CD4-positive, alpha-beta T cell treated with Interleukin-4 for 4 hours (primary cell): ENCODE data around the gene VPS45.
"Not testable (repeated sequence)": the region's sequence is repeated elsewhere in the genome, so short reads cannot be mapped to it uniquely, and the experiment has no call there.

Experiments
- DNase-seq: peaks from one replicate; pipeline ENCODE4 v3.0.0-alpha.2; 2020

VPS45 gene

GRCh38 chr1:150135400-150135799 is 67.8 kb downstream of the VPS45 start:
- not testable (repeated sequence) for DNase-seq

DNA sequence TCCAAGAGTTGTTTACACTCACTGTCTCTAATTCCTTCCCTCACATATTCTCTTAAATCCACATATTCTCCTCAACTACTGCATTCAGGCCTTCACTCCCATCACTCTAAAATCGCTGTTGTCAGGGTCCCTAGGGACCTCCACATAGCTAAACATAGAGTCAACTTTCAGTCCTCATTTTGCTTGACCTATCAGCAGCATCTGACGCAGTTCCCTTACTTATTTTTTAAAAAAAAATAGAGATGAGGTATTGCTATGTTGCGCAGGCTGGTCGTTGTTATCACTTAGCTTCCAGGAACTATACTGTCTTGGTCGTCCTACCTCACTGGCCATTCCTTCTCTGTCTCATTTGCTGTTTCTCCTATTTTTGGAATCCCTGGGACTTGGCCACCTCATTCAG is 70.5 kb downstream of the VPS45 start:
- no peak for DNase-seq

DNA sequence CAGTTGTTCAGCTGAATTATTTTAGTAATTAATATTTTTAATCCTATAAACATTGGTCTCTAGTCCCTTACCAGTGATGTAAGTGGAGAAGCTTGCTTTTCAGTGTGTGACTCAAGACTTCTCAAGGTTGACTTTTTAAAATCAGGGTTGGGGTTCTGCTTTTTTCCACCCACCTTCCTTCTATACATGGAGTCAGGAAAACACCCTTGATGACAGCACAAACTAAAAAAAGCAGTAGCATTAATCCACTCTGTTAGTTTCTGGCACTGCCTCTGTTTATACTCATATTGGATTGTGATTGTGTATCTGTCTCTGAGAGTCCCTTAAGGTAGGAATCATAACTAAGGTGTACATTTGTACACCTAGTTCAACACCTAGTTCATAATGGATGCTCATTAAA is 73.9 kb downstream of the VPS45 start:
- no peak for DNase-seq

DNA sequence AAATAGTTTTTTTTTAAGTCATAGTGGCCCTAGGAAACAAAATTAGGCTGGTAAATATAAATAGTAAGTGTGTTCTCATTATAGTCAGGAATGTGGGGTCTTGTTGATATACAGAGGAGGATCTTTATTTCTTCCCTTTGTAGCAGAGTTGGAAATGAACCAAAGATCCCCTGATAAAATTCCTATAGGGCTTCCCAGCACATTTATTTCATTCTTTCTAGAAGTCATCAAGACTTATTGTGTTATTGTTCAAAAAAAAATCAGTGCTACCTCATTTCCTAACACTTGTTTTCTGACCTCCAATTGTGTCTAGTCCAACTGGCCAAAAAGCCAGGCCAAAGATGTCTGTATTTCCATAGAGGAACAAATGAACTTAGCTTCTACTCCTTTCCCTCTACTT is 74.5 kb downstream of the VPS45 start:
- no peak for DNase-seq

- DNase-seq: no peak
These were observed 77.0 kb downstream of the VPS45 start for GRCh38 chr1:150144606-150145005.

DNA sequence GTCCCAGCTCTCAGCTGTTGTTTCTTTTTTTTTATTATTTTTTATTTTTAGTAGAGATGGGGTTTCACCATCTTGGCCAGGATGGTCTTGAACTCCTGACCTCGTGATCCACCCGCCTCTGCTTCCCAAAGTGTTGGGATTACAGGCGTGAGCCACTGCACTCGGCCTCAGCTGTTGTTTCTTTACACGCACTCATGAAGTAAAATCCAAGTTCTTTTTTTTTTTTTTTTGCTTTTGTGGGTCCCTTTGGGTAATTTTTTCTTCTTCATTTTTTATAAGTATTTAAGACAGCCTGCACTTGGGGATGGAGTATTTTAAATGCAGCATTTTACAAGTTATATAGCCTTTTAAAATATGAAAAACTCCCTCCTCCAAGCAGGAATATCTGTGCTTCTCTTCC is 78.4 kb downstream of the VPS45 start:
- not testable (repeated sequence) for DNase-seq

DNA sequence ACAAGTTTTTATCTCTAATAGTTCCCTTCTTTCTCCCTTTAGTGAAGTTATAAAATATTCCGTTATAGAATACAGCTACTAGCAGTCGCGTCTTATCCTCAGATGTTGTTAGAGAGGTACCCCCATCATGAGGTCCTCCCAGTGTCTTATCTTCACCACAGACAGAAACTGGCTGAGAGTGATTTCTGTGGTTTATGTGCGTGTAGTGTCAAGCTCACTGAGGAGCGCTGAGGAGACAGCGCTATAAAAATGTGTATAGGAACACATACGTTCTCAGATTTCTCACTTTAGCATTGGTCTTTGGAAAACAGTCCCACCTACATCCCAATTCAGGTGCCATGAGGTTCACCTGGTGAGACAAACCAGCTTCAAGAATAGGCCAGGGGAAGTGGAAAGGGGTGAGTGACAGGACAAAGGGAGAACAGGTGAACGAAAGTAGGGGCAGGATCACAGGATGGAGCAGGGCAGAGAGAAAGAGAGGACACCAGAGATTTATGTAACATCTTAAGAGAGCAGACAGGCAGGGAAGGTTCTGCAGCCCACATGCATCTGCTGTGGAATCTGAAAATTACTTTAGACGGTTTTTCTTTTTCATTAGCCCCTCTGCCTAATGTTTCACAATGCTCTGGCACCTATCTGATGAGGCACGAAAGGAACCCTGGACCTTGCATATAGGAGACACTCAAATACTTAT is 79.4 kb downstream of the VPS45 start:
- no peak for DNase-seq

GRCh38 chr1:150148837-150149270 is 81.3 kb downstream of the VPS45 start:
- DNase-seq: no peak

GRCh38 chr1:150149271-150150132 is 81.9 kb downstream of the VPS45 start, which contains the start of gene PLEKHO1:
PLEKHO1 (plus strand) TSS chr1:150149916; CDS start chr1:150150258, 342 bp downstream.
- DNase-seq: peak; percentile 88

GRCh38 chr1:150150133-150151021 is 82.8 kb downstream of the VPS45 start:
- DNase-seq: no peak

DNA sequence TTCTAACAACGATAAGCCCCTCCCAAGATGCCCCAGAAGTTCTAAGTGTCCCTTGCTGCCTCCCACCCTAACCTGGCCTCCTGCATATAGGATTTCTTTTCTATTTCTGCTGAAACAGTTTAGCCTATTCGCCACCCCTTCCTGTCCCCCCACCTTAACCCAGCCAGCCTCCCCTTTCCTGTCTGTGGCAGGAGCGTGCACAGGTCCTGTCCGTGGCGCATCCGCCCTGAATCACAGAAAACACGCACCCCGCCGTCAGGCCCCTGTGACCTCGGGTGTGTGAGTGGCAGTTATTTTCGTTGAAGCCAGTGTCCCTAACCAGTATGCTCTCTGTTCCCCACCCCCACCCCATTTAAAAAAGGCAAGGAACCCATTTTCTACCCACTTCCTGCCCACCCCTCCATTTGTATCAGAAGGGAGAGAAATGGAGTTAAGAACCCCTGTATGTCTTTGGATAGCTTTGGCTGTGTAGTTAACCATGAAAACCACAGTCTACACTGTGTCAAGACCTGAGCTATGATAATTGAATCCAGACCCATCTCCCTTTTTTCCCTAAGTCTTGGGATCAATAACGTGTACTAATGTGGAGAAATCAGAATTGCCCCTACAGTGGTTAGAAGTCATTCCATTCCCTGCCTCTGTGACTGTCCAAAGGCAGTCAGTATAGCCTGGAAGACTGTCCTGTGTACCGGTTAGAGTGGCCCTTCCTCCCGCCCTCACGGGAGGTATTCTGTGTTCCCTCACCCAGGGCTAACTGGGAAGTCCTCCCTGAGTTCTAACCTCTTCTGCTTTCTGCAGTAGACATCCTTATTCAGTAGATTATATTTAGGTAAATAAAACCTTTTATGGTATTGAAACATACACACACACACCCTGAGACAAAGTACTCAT is 84.0 kb downstream of the VPS45 start:
- peak; percentile 88 for DNase-seq

- no peak for DNase-seq
These were observed 84.6 kb downstream of the VPS45 start for GRCh38 chr1:150152182-150152536.

GRCh38 chr1:150152772-150153456 is 85.3 kb downstream of the VPS45 start:
- no peak for DNase-seq

GRCh38 chr1:150154143-150154542 is 86.6 kb downstream of the VPS45 start:
- no peak for DNase-seq

DNA sequence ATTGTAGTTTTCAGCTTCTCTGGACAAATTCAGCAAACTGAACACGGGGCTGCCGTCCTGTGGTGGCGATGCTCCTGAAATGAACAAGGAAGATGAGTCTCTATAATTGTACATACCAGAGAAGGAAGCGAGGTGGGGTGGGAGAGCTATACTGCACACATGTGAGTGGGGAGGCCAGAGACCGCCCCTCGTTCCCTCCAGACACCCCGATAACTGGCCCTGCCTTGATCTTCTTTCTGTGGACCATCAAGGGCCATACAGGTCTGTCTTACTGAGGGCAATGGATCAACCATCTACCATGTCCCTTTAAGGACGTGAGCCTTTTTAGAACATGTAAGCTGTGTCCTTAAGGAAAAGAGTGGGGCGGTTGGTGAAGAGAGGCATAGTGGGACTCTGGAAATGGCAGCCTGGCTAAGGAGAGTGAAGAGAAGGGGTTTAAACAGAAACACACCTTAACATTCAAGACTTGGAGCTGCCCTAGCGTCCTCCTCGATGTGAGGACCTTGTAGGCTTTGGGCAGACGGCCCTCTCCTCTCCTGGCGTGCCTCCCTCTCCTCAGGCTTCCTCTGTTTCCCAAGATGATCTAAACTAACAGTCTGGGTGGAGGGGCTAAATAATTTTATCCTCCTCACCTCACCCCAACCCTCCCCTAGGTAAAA is 88.0 kb downstream of the VPS45 start:
- no peak for DNase-seq

DNA sequence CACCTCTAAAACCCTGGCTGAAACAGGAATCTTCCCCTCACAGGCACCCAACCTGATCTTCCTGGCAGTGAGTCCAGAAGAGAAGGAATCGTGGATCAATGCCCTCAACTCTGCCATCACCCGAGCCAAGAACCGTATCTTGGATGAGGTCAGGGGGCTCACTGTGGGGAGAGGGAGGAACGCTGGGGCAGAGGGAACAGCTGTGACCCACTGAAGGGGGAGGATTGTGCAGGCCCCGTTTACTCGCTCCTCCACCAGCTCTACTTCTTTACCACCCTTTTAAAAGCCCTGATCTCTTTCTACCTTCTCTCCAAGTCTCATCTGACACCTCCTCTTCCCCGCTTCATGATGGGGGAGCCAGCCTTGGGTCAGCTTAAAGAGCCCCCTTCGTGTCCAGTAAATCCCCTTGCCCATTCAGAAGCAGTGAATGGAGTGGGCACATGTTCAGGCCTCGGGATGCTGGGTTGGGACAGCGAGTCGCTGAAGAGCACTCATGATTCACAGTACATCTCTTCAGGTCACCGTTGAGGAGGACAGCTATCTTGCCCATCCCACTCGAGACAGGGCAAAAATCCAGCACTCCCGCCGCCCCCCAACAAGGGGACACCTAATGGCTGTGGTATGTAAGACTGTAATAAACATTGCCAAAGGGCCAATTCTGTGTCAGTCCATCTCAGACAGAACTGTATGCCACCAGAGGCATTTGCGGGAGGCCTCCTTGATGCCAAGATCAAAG is 89.5 kb downstream of the VPS45 start:
- no peak for DNase-seq

DNA sequence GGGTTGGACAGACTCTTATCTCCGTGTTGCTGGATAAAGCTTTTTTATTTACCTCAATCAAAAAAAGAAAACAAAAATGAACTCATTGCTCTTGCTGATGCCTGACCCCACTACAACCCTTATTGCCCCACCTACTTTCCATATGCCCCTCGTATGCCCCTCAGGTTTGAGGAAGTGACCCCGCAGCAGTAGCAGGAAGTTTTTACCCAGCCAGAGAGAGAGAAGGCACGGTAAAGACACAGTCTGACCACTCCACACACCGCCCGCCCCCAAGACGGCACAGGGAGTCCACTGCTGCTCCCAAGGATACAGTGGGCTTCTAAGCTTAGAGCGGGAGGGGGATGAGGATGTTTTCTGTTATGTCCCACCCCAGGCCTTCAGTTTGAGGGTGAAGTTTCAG is 92.0 kb downstream of the VPS45 start:
- DNase-seq: no peak

- no peak for DNase-seq
These were observed 93.5 kb downstream of the VPS45 start for GRCh38 chr1:150160964-150161621.

DNA sequence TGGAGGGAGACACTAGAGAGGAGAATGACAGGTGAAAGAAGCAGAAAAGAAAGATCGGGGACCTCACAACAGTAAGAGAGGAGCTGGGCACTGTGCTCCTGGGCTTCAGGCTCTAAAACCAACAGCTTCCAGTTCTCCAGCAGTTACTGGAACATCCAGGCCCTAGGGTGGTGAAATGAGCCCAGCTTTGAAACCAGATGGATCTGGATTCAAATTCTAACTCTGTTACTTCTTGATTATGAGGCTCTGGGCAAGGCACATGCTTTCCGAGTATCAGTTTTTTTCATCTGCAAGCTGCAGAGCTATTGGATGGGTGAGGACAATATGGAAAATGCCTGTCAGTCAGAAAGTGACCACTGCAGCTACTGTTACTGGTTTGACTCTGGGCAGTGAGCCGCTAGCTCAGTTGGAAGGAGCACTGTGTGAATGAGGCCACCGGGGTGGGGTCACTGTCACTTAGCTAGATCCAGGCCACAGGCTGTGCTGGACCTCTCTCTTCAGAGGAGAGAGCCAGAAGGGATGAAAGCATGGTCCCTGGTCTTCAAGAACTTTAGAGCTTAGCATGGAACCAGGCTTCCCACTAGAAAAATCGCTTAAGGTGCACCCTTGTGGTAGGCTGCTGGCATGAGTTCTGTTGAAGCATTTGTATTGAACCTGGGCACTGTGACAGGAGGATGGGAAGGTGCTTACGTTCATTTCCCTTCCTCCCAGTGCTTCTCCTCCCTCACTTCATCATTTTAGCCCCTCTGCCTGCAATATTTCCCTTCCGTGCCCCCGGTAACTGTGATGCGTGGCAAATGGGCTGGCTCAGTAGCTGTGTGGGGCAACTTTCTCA is 94.4 kb downstream of the VPS45 start:
- DNase-seq: peak; percentile 20
